ENCODE measurements around the gene GIT1.

Gene GIT1

GRCh38 chr17:29593591-29594518 is 4.4 kb upstream of the GIT1 start:
- peak in 1 of 14 donors; percentile 26 for DNase-seq

GRCh38 chr17:29592850-29593551 is 3.6 kb upstream of the GIT1 start, which contains the start of gene ANKRD13B:
TSS of gene ANKRD13B (plus strand) at chr17:29593132. CDS start at chr17:29593622, 490 bp downstream.
- DNase-seq, result peak in 11 of 14 donors; percentile 35 to 83 (median 61)

- peak in 13 of 14 donors; percentile 53 to 91 (median 84) for DNase-seq
These were observed 2.5 kb upstream of the GIT1 start for GRCh38 chr17:29591737-29592608.

DNA sequence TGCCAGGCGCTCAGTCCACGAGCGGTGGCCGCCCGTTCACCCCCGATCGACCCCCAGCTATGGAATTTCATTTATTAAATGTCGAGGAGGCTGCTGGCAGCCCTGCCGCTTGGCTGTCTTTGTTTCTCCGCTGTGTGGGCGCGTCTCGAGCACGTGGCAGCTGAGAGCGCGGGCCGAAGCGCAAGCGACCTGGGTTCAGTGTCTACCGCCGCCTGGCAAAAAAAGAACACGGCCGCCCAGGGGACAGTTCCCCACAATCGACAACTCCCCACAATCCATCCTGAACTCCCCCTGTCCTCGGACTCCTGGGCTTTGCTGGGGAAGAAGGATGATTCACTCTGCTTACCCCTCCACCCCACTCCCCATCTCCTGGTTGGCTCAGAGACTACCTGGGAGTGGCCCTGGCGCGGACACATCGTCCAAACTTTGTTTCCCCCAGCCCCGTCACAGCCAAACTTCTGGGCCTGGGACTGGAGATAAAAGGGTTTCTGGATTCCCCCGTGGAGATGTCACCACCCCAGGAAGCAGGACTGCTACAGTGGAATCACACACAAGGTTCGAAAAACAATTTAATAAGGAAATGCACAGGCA is 1.8 kb upstream of the GIT1 start:
- DNase-seq, result peak in 7 of 14 donors; percentile 51 to 74 (median 65)

DNA sequence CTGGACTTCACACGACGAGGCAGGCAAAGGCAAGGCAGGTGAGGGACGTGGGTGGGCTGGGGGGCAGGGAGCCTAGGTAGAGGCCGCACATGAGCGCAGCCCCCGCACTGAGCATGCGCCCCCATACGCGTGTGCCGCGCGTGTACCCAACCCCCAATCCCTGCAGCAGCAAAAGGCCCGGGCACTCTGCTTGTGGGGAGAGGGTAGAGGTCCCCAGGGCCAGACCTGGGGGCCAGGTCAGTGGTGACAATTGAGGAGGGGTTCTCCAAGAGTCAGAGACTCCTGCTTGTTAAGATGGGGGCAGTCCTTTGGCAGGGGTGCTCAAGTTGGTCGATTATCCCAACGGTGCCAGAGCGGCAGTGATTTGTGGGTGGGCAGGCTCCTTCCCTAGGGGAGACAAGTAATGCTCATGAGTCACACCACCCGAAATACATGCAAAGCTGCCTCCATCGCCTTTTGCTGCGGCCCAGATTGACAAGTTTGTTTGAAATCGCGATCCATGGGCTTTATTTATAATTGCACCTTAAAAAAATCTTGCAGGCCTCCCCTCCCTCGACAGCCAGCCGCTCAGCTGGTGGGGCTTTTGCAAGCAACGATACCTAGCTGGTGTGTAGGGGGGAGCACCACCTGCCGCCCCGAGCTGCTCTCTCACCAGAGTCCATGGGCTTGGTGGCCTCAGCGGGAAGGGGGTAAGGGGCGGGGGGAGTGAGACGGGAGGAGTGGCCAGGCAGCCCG is 1.1 kb upstream of the GIT1 start:
- peak in 2 of 14 donors; percentile 57 to 58 for DNase-seq

DNA sequence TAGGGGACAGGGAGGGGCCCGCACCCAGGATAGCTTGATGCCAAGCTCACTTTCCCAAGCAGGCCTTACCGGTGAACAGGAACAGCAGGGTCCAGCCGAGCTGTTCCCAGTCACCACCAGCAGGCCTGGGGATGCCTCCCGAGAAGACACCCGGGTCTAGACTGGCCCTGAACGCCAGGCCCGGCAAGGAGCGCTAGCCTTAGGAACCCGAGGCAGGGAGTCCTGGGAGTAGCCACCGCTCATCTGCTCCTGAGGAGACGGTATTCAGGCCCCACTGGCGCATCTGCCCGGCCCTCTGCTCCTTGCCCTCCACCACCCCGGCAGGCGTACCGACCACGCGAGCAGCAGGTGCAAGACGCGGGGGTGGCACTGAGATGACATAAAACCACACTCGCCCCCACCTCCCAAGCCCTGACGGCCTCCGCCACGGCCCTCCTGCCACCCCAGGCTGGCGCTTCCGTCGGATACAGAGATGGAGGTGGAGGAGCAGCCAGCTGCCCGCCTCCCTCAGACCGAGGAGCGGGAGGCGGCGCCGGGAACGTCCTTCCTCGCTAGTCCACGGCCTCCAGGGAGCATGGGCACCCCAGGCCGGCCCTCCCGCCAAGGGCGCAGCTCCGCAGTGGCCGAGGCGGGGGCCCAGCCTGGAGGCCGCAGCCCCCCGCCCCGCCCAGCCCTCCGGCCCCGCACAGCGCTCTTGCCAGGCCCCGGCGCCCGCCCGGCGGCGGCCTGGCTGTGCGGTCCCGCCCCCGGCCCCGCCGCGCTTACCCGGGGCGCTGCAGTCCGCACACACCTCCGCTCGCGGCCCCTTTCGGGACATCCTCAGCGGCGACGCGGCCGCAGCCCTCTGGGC is 661 bp downstream of the GIT1 start:
- DNase-seq, result peak in 6 of 14 donors; percentile 30 to 63 (median 46)

DNA sequence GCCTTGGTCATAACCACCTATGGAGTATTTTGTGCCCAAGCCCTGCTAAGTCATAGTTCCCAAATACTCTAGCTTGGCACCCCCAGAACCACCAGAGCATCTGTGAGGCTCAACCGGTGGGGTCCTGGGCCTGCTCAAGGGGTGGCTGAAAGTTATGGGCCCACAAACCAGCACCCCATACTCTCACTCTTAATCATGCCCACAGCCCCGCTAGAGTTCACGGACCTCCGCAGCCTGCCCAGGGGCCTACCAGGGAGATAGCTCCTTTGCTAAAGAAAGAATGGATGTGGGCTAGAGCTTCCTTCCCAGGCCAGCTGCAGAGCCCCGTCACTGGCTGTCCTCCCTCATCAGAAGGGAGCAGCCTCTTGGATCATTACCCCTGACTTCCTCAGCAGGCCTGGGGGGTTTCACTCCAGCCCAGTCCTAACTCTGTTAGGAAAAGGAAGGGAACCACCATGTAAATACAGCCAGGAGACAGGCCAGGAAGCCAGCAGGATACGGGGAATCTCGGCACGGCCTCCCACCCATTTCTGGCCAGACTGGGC is 1.4 kb downstream of the GIT1 start:
- DNase-seq, result peak in 2 of 14 donors; percentile 8 to 39

- no peak for DNase-seq
These were observed 1.9 kb downstream of the GIT1 start for GRCh38 chr17:29587591-29587990.

GRCh38 chr17:29586676-29587469 is 2.6 kb downstream of the GIT1 start:
- no peak for DNase-seq

GRCh38 chr17:29585080-29585751 is 4.2 kb downstream of the GIT1 start:
- DNase-seq, result no peak

GRCh38 chr17:29584452-29585079 is 4.9 kb downstream of the GIT1 start:
- DNase-seq, result peak in 11 of 14 donors; percentile 20 to 84 (median 68)

DNA sequence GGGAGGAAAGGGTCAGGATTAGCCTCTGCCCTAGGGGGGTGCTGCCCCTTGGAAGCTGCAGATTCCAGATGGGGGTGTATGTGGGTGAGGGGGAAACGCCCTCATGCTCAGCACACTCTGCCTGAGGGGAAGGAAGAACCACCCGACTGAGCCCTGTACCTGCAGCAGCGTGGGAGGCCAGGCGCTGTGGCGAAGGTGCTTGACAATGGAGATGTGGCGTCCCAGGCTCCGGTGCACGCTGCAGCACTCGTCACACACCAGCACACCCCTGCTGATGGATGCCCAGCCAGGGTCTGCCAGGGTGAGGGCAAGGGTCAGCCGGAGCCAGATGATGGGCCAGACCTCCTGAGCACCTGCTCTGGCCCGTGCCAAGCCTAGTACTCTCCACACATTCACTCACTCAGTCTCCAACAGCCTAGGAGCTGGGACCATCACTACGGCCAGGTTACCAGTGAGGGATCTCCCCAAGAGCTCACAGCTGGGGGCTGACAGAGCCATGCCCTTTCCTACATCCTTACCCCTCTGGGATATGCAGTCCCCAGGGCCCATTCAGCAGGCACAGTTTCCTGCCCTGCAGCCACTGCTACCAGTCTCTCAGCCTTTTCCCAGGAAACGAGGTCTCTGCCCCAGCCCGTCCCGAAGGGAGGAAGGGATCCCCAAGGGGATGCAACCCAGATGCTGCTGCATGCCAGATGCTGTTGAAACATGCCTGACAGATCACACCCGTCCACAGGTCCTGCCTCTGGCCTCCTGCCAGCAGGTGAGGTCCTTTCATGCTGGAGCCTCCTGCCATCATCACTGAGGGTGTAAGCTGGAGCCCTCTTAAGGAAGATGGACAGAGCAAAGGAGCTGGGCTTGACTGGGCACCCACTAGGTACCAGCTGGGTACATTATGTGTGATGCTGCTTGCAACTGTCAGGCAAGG is 5.9 kb downstream of the GIT1 start:
- no peak for DNase-seq

DNA sequence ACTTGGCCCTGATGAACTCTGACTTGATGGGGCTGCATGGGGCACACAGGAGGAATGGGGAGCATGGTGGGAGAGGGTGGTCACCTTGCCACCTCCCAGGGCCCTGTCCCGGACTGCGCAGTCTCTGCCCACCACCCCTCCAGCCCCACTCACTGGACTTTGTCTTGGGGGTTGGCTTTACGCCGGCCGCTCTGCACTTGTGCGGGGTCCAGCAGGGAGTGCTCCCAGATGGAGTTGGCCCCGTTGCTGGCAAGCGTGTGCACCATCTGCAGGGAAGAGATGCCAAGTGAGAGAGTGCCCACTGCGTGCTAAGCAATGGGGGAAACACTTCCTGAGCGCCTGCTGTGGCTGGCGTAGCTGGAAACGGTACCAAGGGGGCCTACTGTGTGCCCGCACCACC is 6.7 kb downstream of the GIT1 start:
- DNase-seq, result peak in 12 of 14 donors; percentile 25 to 83 (median 66)

DNA sequence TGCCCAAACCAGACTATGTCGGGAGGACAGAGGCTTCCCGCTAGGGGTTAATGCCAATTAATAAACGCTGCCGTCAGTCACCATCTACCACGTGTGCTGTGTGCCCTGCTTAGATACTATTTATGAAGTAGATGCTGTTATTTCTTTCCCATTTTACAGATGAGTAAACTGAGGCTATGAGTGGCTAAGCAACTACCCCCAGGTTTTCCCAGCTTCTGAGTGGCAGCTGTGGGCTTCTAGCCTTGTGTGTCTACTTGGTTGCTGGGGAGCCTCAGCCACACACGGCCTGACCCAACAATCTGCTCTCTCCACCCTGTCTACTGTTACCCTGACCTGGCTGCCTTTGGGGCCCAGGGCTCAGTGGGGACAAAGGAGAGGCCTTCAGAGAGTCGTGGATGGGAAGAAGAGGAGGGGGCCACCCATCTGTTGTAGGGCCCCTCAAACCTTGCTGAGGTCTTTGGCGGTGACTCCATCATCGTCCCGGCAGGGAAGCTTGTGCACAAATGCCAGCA is 7.1 kb downstream of the GIT1 start:
- DNase-seq, result peak in 1 of 14 donors; percentile 49

DNA sequence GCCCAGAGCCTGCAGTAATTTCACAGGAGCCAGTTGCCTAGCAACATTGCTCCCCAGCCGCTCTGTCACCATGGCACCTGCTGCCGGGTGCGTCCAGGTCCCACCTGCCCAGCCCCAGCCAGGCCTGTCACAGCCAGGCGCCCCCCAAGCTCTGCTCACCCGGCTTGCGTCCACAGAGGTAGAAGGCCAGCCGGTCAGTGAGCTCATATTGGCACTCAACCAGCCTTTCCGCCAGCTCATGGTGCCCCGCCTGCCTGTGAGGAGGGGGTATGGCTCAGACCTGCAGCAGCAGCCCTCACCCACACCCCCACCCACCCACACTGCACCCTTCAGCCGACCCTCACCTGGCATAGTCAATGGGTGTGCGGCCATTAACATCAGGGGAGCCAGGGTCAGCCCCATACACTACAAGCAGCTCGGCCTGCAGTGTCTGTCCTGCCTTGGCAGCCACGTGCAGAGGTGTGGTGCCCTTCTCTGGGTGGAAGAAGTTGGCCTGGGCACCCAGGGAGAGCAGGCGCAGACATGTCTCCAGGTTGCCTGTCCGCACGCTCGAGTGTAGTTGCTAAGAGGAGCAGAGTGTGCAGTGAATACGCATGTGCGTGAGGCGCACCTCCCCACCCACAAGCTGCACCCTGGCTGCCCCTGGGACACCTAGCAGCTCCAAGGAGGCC is 7.7 kb downstream of the GIT1 start:
- DNase-seq, result peak in 1 of 14 donors; percentile 47
